ENCODE measurements around the gene ESF1.

DNA sequence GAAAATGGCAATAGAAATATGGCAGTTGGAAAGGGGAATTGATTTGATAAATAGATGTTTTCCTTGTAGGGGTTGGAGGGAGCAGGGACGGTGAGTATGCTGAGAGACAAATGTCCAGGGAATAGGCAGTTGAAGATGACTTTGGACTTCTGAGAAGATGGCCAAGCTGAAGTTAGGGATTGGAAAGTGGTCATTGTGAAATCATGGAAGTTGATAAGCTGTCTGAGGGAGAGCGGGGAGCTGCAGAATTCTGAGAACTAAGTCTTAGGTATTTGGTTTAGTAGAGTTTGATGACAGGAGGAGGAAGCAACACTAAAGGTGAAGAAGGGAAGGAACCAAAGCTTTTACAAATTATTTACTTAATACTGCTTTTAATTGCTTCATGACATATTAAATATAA, 15.3 kb upstream of the ESF1 start:
- TF ChIP-seq POLR2A (IDR thresholded peaks at IDR 0.05), result no peak
- TF ChIP-seq, protein P1, sequence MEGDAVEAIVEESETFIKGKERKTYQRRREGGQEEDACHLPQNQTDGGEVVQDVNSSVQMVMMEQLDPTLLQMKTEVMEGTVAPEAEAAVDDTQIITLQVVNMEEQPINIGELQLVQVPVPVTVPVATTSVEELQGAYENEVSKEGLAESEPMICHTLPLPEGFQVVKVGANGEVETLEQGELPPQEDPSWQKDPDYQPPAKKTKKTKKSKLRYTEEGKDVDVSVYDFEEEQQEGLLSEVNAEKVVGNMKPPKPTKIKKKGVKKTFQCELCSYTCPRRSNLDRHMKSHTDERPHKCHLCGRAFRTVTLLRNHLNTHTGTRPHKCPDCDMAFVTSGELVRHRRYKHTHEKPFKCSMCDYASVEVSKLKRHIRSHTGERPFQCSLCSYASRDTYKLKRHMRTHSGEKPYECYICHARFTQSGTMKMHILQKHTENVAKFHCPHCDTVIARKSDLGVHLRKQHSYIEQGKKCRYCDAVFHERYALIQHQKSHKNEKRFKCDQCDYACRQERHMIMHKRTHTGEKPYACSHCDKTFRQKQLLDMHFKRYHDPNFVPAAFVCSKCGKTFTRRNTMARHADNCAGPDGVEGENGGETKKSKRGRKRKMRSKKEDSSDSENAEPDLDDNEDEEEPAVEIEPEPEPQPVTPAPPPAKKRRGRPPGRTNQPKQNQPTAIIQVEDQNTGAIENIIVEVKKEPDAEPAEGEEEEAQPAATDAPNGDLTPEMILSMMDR (IDR thresholded peaks at IDR 0.05), result no peak

All from adrenal gland (tissue), 5 donors.